ENCODE data around the gene CEP152.

DNA sequence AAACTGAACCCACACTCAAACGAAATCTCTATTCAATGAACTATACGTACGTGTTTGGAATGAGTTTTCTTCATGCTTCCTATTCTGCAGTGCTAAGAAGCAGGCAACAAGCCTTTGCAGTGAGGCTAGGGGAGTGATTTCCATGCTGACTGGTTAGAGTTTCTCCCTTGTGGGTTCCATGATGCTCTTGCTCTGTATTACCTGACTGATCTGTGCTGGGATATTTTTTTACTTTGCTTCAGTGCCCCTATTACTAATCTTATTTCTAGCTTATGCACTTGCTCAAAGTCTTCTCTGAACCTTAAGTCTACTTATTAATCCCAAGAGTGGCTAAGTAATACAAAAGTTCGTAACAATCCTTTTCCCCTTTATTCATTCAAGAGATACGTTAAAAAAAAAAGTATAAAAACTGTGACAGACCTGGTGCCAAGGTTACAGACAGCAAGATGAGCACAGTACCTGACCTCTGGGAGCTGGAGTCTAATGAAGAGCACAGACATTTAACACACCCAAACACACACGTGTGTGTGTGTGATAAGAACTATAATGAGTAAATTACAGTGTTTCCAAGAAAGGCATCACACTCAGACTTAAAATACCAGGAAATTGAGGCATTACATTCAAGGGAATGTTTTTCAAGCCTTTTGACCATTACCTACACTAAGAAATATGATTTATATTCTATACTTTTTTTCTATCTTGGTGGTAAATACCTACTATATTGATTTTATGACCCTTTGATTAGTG, 114.9 kb downstream of the CEP152 start:
- TF ChIP-seq POLR2A (IDR thresholded peaks at IDR 0.05) (no peak), CTCF (IDR thresholded peaks at IDR 0.05) (no peak)

Data from right lobe of liver (tissue), 4 donors.